ENCODE measurements around the gene PIAS3.

The PIAS3 gene

DNA sequence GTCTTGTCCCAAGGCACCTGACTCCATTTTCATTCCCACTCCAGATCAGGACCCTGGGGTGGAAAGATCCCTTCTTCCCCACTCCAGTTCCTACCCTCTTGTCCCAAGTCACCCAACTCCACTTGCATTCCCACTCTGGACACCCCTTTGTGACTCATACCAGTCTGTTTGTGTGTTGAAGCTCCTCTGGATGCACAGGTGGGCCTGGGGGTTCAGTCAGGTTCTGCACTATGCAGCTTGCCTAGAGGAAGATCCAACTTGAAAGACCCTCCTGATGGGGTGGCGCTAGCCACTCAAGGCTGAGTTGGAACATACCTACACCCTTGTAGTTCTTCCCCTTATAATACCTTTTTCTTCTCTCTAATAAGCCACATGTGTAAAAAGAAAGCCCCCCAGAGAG lies 36.6 kb upstream of the PIAS3 start:
- DNase-seq (ENCODE audit: extremely low read depth, low read depth), result no peak
- TF ChIP-seq, protein P1, sequence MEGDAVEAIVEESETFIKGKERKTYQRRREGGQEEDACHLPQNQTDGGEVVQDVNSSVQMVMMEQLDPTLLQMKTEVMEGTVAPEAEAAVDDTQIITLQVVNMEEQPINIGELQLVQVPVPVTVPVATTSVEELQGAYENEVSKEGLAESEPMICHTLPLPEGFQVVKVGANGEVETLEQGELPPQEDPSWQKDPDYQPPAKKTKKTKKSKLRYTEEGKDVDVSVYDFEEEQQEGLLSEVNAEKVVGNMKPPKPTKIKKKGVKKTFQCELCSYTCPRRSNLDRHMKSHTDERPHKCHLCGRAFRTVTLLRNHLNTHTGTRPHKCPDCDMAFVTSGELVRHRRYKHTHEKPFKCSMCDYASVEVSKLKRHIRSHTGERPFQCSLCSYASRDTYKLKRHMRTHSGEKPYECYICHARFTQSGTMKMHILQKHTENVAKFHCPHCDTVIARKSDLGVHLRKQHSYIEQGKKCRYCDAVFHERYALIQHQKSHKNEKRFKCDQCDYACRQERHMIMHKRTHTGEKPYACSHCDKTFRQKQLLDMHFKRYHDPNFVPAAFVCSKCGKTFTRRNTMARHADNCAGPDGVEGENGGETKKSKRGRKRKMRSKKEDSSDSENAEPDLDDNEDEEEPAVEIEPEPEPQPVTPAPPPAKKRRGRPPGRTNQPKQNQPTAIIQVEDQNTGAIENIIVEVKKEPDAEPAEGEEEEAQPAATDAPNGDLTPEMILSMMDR (IDR thresholded peaks at IDR 0.05; ENCODE audit: low read depth, low read length, missing control alignments), result no peak
- no peak overlapping the region for H3K4me3 ChIP-seq (replicated peaks; ENCODE audit: low read depth, low read length)

DNA sequence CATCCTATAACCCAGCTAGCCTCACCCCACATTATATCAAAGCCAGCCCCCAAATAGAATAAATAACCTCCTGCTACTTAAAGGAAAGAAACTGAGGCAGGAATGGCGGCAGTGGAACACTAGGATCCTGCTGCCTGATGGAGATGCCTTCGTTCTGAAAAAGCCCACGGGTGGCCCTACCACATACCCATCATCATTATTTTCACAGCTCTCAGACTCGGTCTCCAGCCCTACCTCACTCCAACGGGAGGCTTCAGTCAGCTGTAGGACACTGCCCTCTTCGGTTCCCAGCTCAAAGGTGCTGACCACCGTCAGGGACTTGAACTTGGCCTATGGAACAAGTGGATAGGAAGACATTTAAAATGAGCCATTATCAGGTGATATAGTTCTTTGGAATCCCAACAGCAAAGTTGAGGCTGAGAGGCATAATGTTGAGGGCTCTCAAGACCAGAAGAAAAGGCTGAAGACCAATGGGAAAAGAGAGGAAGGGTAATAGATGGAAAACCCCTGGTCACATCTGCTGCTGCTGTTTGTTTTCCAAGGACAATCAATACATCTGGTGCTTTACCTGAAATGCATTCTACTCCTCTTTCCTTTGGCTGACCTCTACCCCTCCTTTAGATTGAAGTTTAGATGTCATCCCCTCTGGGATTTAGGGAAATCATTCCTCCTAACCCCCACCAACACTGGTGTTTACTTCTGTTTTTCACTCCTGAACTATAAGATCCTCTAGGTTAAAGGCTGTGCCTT lies 34.6 kb upstream of the PIAS3 start:
- TF ChIP-seq, protein P1 (IDR thresholded peaks at IDR 0.05; ENCODE audit: low read depth, low read length, missing control alignments), result no peak
- DNase-seq (ENCODE audit: extremely low read depth, low read depth), result no peak
- H3K4me3 ChIP-seq (replicated peaks; ENCODE audit: low read depth, low read length), result no peak overlapping the region

DNA sequence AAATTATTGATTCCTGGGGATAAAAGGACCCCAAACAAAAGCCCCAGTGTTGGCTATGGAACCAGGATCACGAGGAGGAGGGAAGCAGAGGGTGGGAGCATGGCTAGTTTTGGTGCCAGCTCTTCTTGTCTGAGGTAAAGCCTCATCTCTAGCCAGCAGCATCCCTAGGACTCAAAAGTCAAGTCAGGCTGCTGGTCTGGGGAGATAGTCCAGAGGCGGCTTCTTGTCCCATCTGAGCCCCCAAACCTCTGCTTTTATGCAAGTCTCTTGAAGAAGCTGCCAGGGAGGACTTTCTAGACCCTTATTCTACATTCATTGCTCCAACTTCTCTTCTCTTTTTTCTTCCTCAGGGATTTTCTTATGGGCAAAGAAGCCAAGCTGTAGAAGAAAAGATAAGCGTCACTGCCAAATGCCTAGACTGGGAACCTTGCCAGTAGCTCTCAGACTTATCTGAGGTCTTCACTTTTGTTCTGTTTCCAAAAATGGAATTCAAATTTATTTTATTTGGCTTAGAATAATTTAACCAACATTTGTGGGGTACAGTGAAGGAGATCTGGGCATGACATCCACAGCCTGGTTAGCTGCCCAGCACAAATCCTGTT lies 33.7 kb upstream of the PIAS3 start:
- H3K4me3 ChIP-seq (replicated peaks; ENCODE audit: low read depth, low read length), result no peak overlapping the region
- TF ChIP-seq, protein P1 (IDR thresholded peaks at IDR 0.05; ENCODE audit: low read depth, low read length, missing control alignments), result no peak
- no peak for DNase-seq (ENCODE audit: extremely low read depth, low read depth)

DNA sequence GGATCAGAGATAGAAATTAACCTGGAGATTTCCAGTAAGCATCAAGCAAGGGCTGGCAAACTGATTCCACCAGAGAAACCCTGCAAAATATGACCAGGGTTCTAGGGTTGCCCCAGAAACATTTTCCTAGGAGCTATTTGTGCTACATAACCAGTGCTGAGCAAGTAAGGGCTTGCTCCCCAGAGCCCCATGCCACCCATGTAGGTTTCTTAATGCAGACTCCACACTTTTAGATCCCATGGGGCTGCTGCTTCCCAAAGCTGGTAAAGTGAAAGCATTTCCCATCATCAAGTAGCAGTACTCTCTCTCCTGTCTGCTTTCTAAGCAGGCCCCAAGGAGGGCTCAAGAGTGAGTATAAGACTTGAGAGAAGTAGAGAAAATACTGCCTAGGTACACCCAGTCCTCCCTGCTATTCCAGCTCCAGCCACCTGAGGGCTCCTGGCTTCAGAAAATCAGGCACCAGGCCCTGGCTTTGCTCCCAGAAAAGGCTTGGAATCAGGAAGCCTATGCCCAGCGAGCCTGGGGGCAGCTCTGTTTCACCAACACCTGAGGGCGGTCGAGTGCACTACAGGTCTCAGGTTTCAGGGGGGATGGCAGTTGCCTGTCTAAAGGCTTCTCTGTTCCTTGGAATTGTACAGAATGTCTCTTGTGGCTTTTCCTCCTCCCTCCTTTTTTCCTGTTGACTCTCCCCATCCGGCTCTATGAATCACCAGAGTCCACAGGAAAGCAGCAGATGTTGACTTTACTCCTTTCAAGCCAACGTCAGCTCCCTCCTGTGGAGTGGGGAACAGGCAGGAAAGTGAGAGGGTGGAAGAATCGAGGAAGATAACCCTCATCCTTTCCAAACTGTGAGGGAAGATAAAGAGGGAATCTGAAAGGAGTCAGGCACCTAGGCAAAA lies 33.0 kb upstream of the PIAS3 start:
- TF ChIP-seq, protein P1 (IDR thresholded peaks at IDR 0.05; ENCODE audit: low read depth, low read length, missing control alignments), result peak; percentile 96
- peak; percentile 99 for DNase-seq (ENCODE audit: extremely low read depth, low read depth)
- H3K4me3 ChIP-seq (replicated peaks; ENCODE audit: low read depth, low read length), result no peak overlapping the region

DNA sequence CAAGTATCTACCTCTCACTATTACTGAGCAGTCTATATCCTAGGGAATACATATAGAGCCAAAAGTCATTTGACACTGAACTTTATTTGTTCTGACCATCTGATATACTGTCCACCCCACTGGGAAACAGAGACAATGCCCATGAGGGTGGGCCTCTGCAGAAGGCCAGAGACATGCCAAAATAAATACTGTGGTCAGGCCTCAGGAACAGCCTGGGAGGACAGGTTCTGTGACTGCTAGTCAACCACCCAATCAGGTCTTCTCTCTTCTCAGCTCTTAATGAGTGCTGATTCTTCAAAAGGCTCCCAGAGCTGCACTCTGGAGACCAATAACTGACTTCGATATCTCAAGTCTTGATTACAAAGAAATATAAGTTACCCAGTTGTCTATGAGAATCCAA lies 32.3 kb upstream of the PIAS3 start:
- DNase-seq (ENCODE audit: extremely low read depth, low read depth), result no peak
- no peak overlapping the region for H3K4me3 ChIP-seq (replicated peaks; ENCODE audit: low read depth, low read length)

DNA sequence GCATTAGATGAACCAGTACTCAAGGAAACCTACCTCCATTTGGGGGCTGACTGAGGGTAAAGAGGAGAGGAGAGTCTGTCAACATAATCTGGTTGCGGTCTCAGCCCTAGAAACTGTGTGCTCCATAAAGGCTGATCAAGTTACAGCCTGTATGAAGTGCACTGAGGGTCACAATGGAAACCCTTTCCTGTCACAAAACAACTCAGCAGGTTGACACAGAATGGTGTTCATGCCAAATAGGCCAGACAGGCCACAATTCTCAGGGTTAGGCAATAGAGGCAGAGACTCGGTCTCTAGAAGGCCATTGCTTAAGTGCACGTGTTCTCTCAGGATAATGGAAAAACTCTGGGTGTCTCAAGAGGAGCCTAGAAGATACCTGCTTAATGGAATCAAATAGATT lies 30.8 kb upstream of the PIAS3 start:
- no peak overlapping the region for H3K4me3 ChIP-seq (replicated peaks; ENCODE audit: low read depth, low read length)
- TF ChIP-seq, protein P1 (IDR thresholded peaks at IDR 0.05; ENCODE audit: low read depth, low read length, missing control alignments), result no peak
- no peak for DNase-seq (ENCODE audit: extremely low read depth, low read depth)

More for the DNA sequence above, 32.3 kb upstream of the PIAS3 start:
- TF ChIP-seq, protein P1 (IDR thresholded peaks at IDR 0.05; ENCODE audit: low read depth, low read length, missing control alignments), result no peak
